Activated CD4-positive, alpha-beta T cell treated with anti-CD3 and anti-CD28 coated beads, Interleukin-2, amount 50 U/mL, for 48 hours (primary cell): Measurements from ENCODE around the gene SORCS2.

Experiments
- DNase-seq, 2 experiments: peaks; one replicate each; pipeline ENCODE4 v3.0.0-alpha.2; 2020

Gene SORCS2

GRCh38 chr4:7542781-7543180, 350.4 kb downstream of the SORCS2 start:
- no peak for DNase-seq

DNA sequence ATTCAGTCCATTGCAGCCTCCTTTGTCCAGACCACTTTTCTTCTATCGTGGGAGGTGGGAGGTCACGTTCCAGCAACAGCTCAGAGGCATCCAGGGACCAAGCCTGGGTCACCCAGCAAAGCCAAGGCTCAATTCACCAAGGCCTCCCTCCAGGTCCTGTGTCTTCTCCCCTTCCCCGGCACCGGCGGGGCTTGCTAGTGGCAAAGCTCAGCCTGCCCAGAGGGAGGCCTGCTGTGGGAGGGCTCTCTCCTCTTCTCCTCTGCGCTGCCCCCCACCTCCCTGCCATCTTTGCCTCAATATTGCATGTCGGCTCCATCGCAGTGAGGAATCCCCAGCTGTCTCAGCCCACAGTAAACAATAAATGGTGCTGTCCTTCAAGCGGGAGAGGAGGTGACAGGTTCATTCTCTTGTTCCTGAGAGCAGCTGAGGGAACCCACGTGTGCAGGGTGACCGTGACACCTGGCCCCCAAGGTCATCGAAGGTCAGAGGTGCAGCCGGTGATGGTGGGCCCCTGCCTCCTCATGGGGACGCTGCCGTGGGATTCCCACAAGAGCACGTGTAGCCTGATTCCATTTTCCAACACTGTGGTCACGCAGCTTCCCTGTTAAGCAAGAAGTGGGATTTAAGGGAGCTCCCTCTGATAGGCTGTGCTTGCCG, 353.9 kb downstream of the SORCS2 start:
- no peak for DNase-seq

GRCh38 chr4:7546809-7547367, 354.6 kb downstream of the SORCS2 start:
- no peak for DNase-seq

- no peak for DNase-seq
Observed at GRCh38 chr4:7547368-7548040, 355.2 kb downstream of the SORCS2 start.

- no peak for DNase-seq
Observed at GRCh38 chr4:7549866-7550265, 357.5 kb downstream of the SORCS2 start.

- DNase-seq, result no peak
Observed at GRCh38 chr4:7552466-7552865, 360.1 kb downstream of the SORCS2 start.

- DNase-seq, result no peak
Observed at GRCh38 chr4:7553280-7553679, 360.9 kb downstream of the SORCS2 start.

DNA sequence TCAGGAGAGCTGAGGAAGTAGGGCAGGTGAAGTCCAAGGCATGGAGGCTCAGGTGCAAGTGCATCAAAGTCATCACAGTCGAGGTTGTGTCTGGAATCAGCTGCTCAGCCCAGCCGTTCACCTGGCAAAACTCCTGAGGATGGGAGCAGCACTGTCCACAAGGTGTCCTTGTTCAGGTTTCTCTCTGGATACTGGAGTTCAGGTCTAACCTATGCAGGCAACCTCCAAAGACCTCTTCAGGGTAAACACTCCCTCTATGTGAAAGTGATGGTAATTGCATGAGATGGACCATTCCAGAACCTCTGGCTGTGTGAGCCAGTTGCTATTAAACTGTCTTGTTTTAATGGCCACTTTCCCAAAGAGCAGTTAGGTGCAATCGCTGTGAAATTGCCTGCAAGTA, 362.6 kb downstream of the SORCS2 start:
- no peak for DNase-seq

- DNase-seq, result no peak
Observed at GRCh38 chr4:7556558-7556957, 364.2 kb downstream of the SORCS2 start.

DNA sequence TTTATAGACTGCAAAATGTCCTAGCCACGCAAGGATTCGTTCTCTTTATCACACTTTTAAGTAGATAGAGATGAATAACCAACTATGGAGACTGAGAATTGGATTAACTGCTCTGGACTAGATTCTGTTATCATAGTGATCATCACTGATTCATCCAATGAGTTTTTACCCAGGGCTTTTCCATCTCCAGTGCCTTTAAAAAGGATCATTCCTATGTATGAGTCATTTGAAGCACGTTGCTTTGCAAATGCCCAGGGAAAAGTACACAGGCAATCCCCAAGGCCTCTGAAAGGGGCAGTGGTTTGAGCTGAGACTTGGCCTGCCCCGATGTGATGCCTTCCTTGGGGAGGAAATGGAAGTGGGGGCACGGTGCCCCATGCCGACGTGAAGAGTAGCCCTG, 365.1 kb downstream of the SORCS2 start:
- no peak for DNase-seq

GRCh38 chr4:7558436-7558835, 366.1 kb downstream of the SORCS2 start:
- no peak for DNase-seq

GRCh38 chr4:7559316-7559715, 367.0 kb downstream of the SORCS2 start:
- DNase-seq, result no peak

DNA sequence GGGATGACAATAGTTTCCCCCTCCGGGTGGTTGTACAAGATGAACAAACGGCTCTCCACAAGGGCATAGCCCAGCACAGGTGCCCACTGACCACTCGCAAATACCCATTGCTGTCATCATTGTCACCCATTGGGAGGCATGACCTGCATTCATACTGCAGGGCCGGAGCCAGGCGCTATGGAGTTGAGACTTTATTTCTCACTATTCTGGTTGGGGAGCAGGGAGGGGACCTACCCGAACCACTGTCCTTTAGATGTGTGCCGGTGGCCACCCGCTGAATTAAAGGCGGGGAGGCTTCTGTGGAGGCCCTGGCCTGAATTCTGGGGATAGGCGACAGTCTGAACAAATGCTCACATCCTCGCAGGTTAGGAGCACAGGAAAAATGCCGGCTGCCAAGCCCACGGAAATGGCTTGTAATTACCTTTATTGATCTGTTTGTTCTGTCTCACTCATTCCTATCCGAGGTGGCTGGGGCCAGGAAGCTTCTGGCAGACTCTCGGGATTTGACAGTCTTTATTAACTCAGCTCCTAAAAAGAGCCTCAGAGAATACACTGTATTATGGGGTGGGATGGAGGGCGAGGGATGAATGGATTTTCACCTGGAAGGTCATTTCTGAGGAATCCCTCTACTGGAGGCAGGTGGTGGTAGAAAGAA, 367.5 kb downstream of the SORCS2 start:
- no peak for DNase-seq

DNA sequence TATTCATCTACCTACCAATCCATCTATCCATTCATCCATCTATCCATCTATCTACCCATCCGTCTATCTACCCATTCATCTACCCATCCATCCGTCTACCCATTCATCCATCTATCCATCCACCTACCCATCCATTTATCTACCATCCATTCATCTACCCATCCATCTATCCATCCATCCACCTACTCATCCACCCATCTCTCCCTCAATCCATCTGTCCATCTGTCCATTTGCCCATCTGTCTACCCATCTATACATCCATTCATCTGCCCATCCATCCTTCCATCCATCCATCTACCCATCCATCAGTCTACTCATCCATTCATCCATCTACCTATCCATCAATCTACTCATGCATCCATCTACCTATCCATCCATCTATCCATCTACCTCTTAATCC, 369.2 kb downstream of the SORCS2 start:
- no peak for DNase-seq

GRCh38 chr4:7564242-7564641, 371.9 kb downstream of the SORCS2 start:
- DNase-seq, result no peak

DNA sequence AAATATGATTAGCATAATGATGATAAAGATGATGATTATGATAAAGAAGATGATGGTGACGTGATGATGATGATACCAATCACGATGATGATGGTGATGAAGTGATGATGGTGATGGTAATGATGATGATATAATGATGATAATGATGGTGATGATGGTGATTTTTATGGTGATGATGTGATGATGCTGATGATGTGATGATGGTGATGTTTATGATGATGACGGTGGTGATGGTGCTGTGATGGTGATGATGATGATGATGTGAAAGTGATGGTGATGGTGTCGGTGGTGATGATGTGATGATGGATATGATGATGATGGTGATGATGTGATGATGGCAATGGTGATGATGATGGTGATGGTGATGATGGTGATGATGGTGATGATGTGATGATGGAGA, 373.1 kb downstream of the SORCS2 start:
- no peak for DNase-seq

DNA sequence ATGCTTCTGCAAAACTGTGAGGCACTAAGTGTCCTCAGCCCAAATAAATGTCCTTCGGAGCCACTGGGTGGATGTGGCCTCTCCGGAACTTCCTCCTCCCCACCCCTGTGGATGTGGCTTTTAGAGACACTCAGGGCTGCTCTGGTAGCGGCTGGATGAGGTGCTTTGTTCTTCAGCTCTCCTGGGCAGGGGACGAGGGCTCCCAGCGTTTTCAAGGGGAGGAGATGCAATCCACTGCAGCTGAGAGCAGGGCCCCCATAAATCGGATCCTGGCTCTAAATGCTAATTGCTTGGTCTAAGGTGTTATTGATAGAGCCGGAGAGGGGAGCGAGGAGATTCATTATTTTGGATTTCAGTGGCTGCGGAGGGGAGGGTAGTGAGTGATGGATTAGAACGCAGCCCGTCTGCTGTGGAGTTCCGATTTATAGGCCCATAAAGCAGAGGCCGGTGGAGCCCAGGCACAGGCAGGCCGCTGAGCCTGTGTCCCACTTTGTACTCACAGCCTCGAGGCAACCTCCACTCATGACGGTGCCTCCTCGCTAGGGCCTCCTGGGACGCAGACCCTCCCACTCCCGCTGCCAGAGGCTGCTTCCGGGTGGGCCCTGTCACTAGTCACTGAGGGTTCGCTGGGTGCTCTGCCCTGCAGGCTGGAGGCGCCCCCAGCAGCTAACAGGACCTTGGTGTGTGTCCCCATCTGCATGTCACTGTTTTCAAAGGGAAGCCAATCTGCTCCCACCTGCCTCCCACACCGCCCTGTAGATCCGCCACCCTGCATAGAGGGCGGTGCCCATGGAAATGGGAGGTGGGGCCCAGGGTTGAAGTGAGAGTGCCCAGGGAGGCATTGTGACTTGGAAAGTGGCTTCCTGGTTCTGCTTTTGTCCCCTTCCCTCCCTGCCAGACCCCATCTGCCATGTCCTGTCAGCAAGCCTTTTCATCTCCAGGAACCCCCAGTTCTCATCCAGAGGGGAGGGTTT, 377.8 kb downstream of the SORCS2 start:
- no peak for DNase-seq

DNA sequence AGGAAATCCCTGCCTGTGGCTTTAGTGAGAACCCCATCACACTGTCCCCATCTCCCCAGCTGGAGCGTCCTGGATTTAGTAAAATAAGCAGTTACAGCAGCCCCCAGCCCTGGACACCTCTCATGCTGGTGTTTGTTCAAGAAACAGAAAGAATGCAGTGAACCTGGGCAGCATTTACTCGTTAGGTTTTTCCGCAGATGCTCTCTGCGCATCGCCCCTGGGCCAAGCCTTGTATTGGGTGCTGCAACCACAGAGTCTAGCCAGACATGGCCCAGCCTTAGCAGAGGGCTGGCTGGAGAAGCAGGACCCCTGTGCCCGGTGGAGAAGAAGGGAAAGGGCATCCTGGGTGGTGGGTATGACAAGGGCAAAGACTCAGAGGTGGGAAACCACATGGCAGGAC, 378.7 kb downstream of the SORCS2 start:
- no peak for DNase-seq

DNA sequence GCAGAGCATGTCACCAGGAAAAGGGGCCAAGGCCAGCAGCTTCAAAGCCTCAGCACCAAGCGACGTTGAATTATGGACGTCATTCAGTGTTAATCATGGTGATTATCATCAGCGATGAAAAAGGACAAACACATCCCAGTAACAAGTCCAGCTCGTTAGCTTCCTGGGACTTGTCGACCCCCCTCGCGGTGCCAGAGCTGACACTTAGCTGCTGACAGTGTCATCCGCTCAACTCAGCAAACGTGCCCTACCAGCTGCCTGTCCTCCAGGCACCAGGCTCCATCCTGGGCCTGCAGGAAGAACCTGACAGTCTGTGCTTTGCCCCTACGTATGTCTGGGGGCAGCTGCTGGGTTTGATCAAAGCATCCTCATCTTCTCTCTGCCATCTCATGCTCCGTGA, 379.4 kb downstream of the SORCS2 start:
- DNase-seq, result no peak

DNA sequence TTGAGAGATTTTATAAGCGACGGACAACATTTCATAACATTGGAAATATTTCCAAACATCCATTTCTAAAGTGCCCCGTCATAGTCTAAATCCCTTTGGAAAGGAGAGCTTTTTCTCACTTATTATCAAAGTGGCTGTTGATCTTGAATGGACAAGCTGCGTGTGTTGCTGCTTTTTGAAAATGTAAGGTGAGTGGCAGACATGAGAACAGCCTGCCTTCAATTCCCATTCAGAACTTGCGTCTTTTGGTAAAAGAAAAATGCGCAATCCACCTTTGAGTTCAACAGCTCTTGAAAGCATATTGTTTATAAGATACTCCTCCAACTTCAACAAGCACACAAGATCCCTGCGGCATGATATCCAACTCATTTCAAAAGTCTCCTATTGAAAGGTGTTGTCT, 380.6 kb downstream of the SORCS2 start:
- DNase-seq, result no peak

- no peak for DNase-seq
Observed at GRCh38 chr4:7573576-7574091, 381.3 kb downstream of the SORCS2 start.

GRCh38 chr4:7574287-7575014, 382.1 kb downstream of the SORCS2 start:
- no peak for DNase-seq
